ENCODE data around the gene ERG28. TPM values are rescaled to one million over a fixed set of nuclear protein-coding genes. Genes with fewer than 3 reads are reported as not detected.

Gene ERG28
- total and polyA plus RNA-seq, 2 donors (not counting 1 experiment from before 2014, with no cell fraction given), result 13.5 to 43.9 TPM

- peaks cover 4% of the 10 kb centered on the region for H3K79me2 ChIP-seq (ENCODE audit: control insufficient read depth, insufficient read depth, low read length)
- no peak for TF ChIP-seq EZH2 (IDR thresholded peaks at IDR 0.05; ENCODE audit: low read length, missing control alignments)
- TF ChIP-seq CTCF (conservative IDR thresholded peaks at IDR 0.05 in 1 of 2, IDR thresholded peaks at IDR 0.05 in 1 of 2; ENCODE audit: low read depth in 1 of 2, low read length in 2 of 2), result no peak
These were observed 1.7 kb downstream of the ERG28 start for GRCh38 chr14:75658957-75659356.

GRCh38 chr14:75657331-75657730 is 3.3 kb downstream of the ERG28 start:
- no peaks in the 10 kb centered on the region for H3K4me1 ChIP-seq (ENCODE audit: control insufficient read depth, extremely low read depth, insufficient read depth, low read length)
- no peaks in the 10 kb centered on the region for H4K20me1 ChIP-seq (ENCODE audit: control insufficient read depth, extremely low read depth, insufficient read depth, low read length)
- H3K36me3 ChIP-seq (ENCODE audit: control insufficient read depth, insufficient read depth, low read length), result peaks cover 2% of the 10 kb centered on the region
- no peaks in the 10 kb centered on the region for H3K27me3 ChIP-seq (ENCODE audit: control insufficient read depth, insufficient read depth, low read length)
- no peaks in the 10 kb centered on the region for H3K9me3 ChIP-seq (ENCODE audit: control insufficient read depth, insufficient read depth, low read depth, low read length)
- no peak for DNase-seq (ENCODE audit: low read depth in 2 of 2)
- no peak overlapping the region for H3K4me2 ChIP-seq (ENCODE audit: extremely low read depth, insufficient read depth, low read length)
- no peak for TF ChIP-seq CTCF (conservative IDR thresholded peaks at IDR 0.05 in 1 of 2, IDR thresholded peaks at IDR 0.05 in 1 of 2; ENCODE audit: low read depth in 1 of 2, low read length in 2 of 2)
- no peak for TF ChIP-seq EZH2 (IDR thresholded peaks at IDR 0.05; ENCODE audit: low read length, missing control alignments)
- H3K9ac ChIP-seq (ENCODE audit: insufficient read depth, low read length), result no peak overlapping the region
- H3K79me2 ChIP-seq (ENCODE audit: control insufficient read depth, insufficient read depth, low read length), result peaks cover 2% of the 10 kb centered on the region
- no peak overlapping the region for H2AFZ ChIP-seq (ENCODE audit: low read length)
- no peak overlapping the region for H3K4me3 ChIP-seq (replicated peaks in 1 of 4; ENCODE audit: control extremely low read depth in 1 of 4, insufficient read depth in 1 of 4, low read depth in 3 of 4, low read length in 4 of 4)
- no peak overlapping the region for H3K27ac ChIP-seq (ENCODE audit: insufficient read depth, low read length)

More at GRCh38 chr14:75658957-75659356, 1.7 kb downstream of the ERG28 start:
- Histone ChIP-seq H3K4me1 (ENCODE audit: control insufficient read depth, extremely low read depth, insufficient read depth, low read length) (no peaks in the 10 kb centered on the region), H3K27me3 (ENCODE audit: control insufficient read depth, insufficient read depth, low read length) (no peaks in the 10 kb centered on the region), H3K9ac (ENCODE audit: insufficient read depth, low read length) (no peak overlapping the region), H3K27ac (ENCODE audit: insufficient read depth, low read length) (no peak overlapping the region), H2AFZ (ENCODE audit: low read length) (no peak overlapping the region), H3K4me3 (replicated peaks in 1 of 4; ENCODE audit: control extremely low read depth in 1 of 4, insufficient read depth in 1 of 4, low read depth in 3 of 4, low read length in 4 of 4) (no peak overlapping the region), H3K36me3 (ENCODE audit: control insufficient read depth, insufficient read depth, low read length) (peaks cover 2% of the 10 kb centered on the region), H4K20me1 (ENCODE audit: control insufficient read depth, extremely low read depth, insufficient read depth, low read length) (no peaks in the 10 kb centered on the region), H3K9me3 (ENCODE audit: control insufficient read depth, insufficient read depth, low read depth, low read length) (no peaks in the 10 kb centered on the region), H3K4me2 (ENCODE audit: extremely low read depth, insufficient read depth, low read length) (no peak overlapping the region)
- DNase-seq (ENCODE audit: low read depth in 2 of 2), result no peak

DNA sequence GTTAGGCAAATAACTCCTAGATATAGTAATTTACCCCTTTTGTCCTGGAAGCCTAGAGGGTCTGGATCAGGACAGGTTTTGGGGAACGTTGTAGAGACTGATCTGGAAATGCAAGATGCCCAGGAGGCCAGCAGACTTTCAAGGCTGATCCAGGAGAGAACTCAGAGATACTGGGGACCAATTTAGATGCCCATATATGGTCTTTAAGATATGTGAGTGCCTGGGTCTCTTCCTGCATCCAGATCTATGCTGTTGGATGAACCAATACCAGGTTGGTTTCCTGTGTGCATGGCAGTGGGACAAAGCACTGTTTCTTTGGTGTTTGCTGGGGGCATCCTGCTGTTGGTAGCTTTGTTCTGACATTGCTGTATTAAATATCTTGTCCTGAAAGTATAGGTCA is 5.4 kb downstream of the ERG28 start:
- H3K27ac ChIP-seq (ENCODE audit: insufficient read depth, low read length), result no peak overlapping the region

More for the DNA sequence above, 5.4 kb downstream of the ERG28 start:
- Histone ChIP-seq H3K9ac (ENCODE audit: insufficient read depth, low read length) (no peak overlapping the region), H3K9me3 (ENCODE audit: control insufficient read depth, insufficient read depth, low read depth, low read length) (no peaks in the 10 kb centered on the region), H3K4me1 (ENCODE audit: control insufficient read depth, extremely low read depth, insufficient read depth, low read length) (no peaks in the 10 kb centered on the region), H3K4me3 (replicated peaks in 1 of 4; ENCODE audit: control extremely low read depth in 1 of 4, insufficient read depth in 1 of 4, low read depth in 3 of 4, low read length in 4 of 4) (no peak overlapping the region), H3K79me2 (ENCODE audit: control insufficient read depth, insufficient read depth, low read length) (no peaks in the 10 kb centered on the region), H3K27me3 (ENCODE audit: control insufficient read depth, insufficient read depth, low read length) (no peaks in the 10 kb centered on the region), H3K4me2 (ENCODE audit: extremely low read depth, insufficient read depth, low read length) (no peak overlapping the region), H2AFZ (ENCODE audit: low read length) (no peak overlapping the region), H3K36me3 (ENCODE audit: control insufficient read depth, insufficient read depth, low read length) (peaks cover 8% of the 10 kb centered on the region), H4K20me1 (ENCODE audit: control insufficient read depth, extremely low read depth, insufficient read depth, low read length) (no peaks in the 10 kb centered on the region)
- DNase-seq (ENCODE audit: low read depth in 2 of 2), result no peak
- no peak for TF ChIP-seq CTCF (conservative IDR thresholded peaks at IDR 0.05 in 1 of 2, IDR thresholded peaks at IDR 0.05 in 1 of 2; ENCODE audit: low read depth in 1 of 2, low read length in 2 of 2)
- no peak for TF ChIP-seq EZH2 (IDR thresholded peaks at IDR 0.05; ENCODE audit: low read length, missing control alignments)

Data from fibroblast of lung (primary cell).